ENCODE measurements around the gene ALDH3B2. TPM values are rescaled to one million over a fixed set of nuclear protein-coding genes. Genes with fewer than 3 reads are reported as not detected.

The ALDH3B2 gene
- total RNA-seq, 4 donors from 2014 or later: not detected

DNA sequence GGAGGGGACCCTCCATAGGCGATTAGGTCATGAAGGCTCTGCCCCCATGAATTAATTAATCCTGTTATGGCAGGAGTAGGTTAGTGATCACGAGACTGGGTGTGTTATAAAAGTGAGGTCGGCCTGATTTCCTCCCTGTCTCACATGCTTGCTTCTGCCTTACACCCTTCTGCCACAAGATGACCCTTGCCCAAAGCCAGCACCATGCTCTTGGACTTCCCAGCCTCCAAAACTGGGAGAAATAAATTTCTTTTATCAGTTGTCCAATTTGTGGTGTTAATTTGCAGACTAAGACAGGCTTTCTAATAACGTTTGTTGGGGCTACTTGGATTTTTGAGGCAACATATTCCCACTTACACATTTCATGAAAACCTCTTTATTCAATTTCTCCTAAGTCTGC lies 23.4 kb upstream of the ALDH3B2 start:
- no peaks in the 10 kb centered on the region for H3K27me3 ChIP-seq
- no peak overlapping the region for H3K4me3 ChIP-seq
- H3K36me3 ChIP-seq: no peaks in the 10 kb centered on the region
- peaks cover 0 to 4% (median 0%) of the 10 kb centered on the region in 4 donors for H3K9me3 ChIP-seq
- no peak for TF ChIP-seq POLR2A (IDR thresholded peaks at IDR 0.05)
- TF ChIP-seq, protein P1, sequence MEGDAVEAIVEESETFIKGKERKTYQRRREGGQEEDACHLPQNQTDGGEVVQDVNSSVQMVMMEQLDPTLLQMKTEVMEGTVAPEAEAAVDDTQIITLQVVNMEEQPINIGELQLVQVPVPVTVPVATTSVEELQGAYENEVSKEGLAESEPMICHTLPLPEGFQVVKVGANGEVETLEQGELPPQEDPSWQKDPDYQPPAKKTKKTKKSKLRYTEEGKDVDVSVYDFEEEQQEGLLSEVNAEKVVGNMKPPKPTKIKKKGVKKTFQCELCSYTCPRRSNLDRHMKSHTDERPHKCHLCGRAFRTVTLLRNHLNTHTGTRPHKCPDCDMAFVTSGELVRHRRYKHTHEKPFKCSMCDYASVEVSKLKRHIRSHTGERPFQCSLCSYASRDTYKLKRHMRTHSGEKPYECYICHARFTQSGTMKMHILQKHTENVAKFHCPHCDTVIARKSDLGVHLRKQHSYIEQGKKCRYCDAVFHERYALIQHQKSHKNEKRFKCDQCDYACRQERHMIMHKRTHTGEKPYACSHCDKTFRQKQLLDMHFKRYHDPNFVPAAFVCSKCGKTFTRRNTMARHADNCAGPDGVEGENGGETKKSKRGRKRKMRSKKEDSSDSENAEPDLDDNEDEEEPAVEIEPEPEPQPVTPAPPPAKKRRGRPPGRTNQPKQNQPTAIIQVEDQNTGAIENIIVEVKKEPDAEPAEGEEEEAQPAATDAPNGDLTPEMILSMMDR (IDR thresholded peaks at IDR 0.05): no peak
- no peaks in the 10 kb centered on the region for H3K4me1 ChIP-seq
- DNase-seq: no peak
- no peak overlapping the region for H3K27ac ChIP-seq

DNA sequence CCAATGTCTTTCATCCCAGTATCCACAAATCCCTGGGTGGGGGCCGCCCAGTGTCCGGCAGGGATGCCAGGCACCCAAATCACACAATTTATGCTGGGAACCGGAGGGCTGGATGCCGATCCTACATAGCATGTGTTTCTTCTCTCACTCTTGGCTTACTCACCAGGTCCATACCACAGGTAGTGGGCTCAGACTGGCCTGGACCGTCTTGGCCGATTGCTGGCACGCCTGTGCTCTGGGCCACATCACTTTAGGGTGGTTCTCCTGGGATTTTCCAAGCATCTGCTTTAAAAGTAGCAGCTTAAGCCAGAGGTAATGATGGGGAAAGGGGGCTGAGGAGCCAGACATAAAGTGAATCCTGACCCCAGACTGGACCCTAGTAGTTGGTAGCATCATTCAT lies 22.6 kb upstream of the ALDH3B2 start:
- no peak overlapping the region for H3K27ac ChIP-seq
- no peaks in the 10 kb centered on the region for H3K36me3 ChIP-seq
- TF ChIP-seq POLR2A (IDR thresholded peaks at IDR 0.05): no peak
- TF ChIP-seq, protein P1 (IDR thresholded peaks at IDR 0.05): no peak
- H3K9me3 ChIP-seq: peaks cover 0 to 4% (median 0%) of the 10 kb centered on the region in 4 donors
- DNase-seq: no peak
- no peak overlapping the region for H3K4me3 ChIP-seq
- H3K4me1 ChIP-seq: no peaks in the 10 kb centered on the region
- no peaks in the 10 kb centered on the region for H3K27me3 ChIP-seq

DNA sequence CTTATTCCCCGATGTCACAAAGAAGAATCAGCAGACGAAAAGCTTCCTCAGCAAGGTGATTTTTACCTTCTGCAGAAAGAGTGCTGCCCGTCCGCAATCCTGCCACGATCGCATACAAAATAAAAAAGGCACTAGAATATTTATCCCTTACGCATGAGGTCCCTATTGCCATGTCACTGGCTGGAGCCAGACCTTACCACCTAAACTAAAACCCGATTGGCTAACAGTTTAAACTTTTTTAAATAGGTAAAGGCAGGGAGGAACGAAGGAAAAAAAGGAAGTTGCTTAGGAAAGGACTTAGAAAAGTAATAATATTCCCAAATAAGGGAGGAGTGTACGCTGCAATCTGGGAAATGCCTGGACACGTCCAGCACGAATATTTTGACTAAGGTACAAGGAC lies 21.2 kb upstream of the ALDH3B2 start:
- DNase-seq: no peak
- Histone ChIP-seq H3K4me1 (no peaks in the 10 kb centered on the region), H3K27me3 (no peaks in the 10 kb centered on the region), H3K9me3 (peaks cover 0 to 4% (median 0%) of the 10 kb centered on the region in 4 donors), H3K36me3 (no peaks in the 10 kb centered on the region), H3K27ac (no peak overlapping the region), H3K4me3 (no peak overlapping the region)
- TF ChIP-seq, protein P1 (IDR thresholded peaks at IDR 0.05): no peak
- no peak for TF ChIP-seq POLR2A (IDR thresholded peaks at IDR 0.05)

DNA sequence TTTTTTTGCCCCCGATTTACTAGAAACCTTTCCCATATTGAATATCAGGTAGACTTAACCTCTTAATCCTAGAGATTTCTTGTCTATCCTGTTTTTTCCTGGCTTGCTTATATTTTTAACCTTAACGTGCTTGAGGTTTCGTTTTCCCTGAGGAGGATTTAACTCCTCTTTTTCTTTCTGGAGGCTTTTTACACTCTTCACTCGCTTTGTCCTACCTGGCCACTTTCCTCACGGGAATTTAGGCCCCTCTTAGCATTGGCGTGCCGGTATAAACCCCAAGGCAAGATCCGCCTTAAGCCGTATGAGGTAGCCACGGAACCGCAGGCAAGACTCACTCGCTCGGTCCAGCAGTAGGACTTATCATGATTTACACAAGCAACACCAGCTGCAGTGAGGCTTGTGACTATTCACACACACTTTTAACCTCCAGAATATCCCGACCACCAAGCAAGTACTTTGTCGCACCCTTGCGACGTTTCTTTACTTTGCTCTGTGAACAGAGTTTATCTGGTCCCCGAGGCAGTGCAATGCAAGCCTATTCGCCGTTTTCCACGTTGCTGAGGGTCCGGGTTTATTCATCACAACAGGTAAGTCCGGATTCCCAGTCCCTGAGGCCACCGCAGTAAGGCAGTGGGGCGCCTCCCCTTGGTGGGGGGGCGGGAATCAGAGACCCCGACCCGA lies 20.6 kb upstream of the ALDH3B2 start:
- Histone ChIP-seq H3K27ac (no peak overlapping the region), H3K27me3 (no peaks in the 10 kb centered on the region), H3K4me3 (no peak overlapping the region), H3K36me3 (no peaks in the 10 kb centered on the region), H3K4me1 (no peaks in the 10 kb centered on the region), H3K9me3 (peaks cover 0 to 4% (median 0%) of the 10 kb centered on the region in 4 donors)
- no peak for TF ChIP-seq POLR2A (IDR thresholded peaks at IDR 0.05)
- TF ChIP-seq, protein P1 (IDR thresholded peaks at IDR 0.05): no peak
- no peak for DNase-seq

DNA sequence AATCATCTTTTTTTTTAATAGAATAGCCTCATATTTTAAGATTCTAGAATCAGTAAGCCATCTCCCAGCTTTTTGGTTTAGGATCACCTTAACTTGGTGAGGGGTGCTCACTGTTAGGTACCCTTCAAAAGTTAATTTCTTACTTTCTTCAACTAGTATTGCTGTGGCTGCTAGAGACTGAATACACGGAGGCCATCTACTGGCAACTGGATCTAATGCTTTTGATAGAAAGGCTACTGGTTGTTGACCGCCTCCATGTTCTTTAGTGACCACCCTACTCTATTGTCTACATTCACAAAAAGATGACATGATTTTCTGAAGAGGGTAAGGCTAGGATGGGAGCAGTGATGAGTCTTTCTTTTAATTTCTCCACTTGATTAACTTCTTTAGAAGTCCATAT lies 16.7 kb upstream of the ALDH3B2 start:
- Histone ChIP-seq H3K9me3 (no peaks in the 10 kb centered on the region), H3K4me1 (no peaks in the 10 kb centered on the region), H3K27me3 (no peaks in the 10 kb centered on the region)

More for the DNA sequence above, 16.7 kb upstream of the ALDH3B2 start:
- Histone ChIP-seq H3K27ac (no peak overlapping the region), H3K36me3 (no peaks in the 10 kb centered on the region), H3K4me3 (no peak overlapping the region)
- TF ChIP-seq POLR2A (IDR thresholded peaks at IDR 0.05): no peak
- TF ChIP-seq, protein P1 (IDR thresholded peaks at IDR 0.05): peak in 1 of 6 experiments; percentile 12
- no peak for DNase-seq

Measured in Peyer's patch (tissue), 4 donors.